ENCODE measurements around the gene ZNF571. TPM values are rescaled to one million over a fixed set of nuclear protein-coding genes. Genes with fewer than 3 reads are reported as not detected.

ZNF571 gene
- 9.9 TPM for polyA plus RNA-seq (2013)

DNA sequence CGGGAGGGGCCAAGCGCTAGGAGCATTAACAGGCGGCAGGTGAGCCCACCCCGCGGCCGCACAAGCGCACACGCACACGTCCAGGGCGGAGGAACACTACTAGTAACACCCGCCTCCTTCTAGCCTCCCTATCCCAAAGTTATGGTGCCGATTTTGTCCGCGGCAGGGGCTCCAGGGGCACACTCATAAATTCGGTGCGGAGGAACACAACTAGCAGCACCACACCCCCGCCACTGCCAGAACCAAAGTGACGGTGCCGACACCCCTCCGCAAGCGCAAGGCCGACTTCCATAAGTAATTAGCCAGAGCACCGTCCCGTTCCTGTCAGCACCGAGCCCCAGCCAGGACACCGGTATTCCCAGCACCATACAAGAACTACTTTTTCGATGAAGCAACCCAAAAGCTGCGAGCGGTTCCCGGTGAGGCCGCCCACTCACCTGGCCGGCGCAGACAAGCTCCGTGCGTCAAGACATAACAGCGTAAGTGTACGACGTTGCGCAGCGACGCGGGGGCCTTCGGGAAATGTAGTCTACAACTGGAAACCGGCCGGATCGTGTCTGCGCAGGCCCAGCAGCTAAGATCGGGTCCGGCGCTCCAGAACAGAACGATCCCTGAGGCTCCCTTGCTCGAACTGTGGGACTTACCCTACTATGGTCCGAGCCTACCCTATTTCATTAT lies at the start of gene ZNF571, which contains the start of gene ZNF540:
Gene ZNF571 (minus strand): TSS at position 489 of the 678 bp plus-strand sequence. CDS start 8,116 bp downstream, outside the sequence.
Gene ZNF540 (plus strand): TSS at position 573 of the 678 bp plus-strand sequence. CDS start 3,572 bp downstream, outside the sequence.
- 0% methylated on average over 40 of the region's 53 CpGs for WGBS (ENCODE audit: insufficient coverage)

DNA sequence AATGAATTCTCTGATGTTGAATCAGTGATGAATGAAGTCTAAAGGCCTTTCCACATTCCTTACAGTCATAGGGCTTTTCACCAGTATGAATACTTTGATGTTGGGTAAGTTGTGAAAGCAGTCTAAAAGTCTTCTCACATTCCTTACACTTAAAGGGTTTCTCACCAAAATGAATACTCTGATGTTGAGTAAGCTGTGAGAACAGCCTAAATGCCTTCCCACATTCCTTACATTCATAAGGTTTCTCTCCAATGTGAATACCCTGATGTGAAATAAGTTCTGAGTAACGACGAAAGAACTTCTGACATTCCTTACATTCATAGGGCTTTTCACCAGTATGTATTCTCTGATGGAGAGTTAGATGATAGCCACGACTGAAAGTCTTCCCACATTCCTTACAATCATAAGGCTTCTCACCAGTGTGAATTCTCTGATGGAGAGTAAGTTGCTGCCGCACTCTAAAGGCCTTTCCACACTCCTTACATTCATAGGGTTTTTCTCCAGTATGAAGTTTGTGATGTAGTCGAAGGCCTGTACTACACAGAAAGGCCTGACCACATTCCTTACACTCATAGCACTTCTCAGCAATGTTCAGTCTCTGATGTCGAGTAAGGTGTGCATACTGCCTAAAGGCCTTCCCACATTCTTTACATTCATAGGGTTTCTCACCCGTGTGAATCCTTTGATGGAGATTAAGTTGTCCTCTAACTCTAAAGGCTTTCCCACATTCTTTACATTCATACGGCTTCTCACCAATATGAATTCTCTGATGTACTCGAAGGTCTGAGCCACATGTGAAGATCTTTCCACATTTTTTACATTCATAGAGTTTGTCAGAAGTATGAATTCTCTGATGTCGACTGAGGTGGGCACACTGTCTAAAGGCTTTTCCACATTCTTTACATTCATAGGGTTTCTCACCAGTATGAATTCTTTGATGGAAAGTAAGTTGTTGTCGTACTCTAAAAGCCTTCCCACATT lies 40.8 kb upstream of the ZNF571 start:
- peaks cover 17 to 79% (median 43%) of the 10 kb centered on the region in 5 experiments for H3K9me3 ChIP-seq (ENCODE audit: control extremely low read depth in 1 of 5, control insufficient read depth in 4 of 5, insufficient read depth in 2 of 5, low read depth in 1 of 5, low read length in 4 of 5)
- H3K27me3 ChIP-seq (replicated peaks in 2 of 5; ENCODE audit: control insufficient read depth in 4 of 5, insufficient read depth in 5 of 5, low read length in 4 of 5): no peaks in the 10 kb centered on the region
- H3K4me1 ChIP-seq (ENCODE audit: control extremely low read depth in 1 of 4, control insufficient read depth in 4 of 4, insufficient read depth in 4 of 4, low read length in 3 of 4): no peaks in the 10 kb centered on the region
- no peak overlapping the region for H3K27ac ChIP-seq (ENCODE audit: insufficient read depth in 1 of 2, low read depth in 1 of 2, low read length in 2 of 2, poor library complexity in 1 of 2, severe bottlenecking in 2 of 2)
- H3K36me3 ChIP-seq (ENCODE audit: control insufficient read depth in 4 of 4, insufficient read depth in 4 of 4, low read length in 3 of 4): peaks cover 20 to 55% (median 26%) of the 10 kb centered on the region in 4 experiments
- ChIA-PET CTCF (no interaction called here), POLR2A (no interaction called here)
- peak overlapping the region in 1 of 7 experiments; percentile 36 for H3K4me3 ChIP-seq (ENCODE audit: control insufficient read depth in 1 of 7, extremely low read depth in 1 of 7, insufficient read depth in 4 of 7, low read depth in 2 of 7, low read length in 6 of 7)
- no peak for DNase-seq
- WGBS (ENCODE audit: insufficient coverage): 98% methylated on average over 4 of the region's 11 CpGs

More for the DNA sequence above, at the start of gene ZNF571, which contains the start of gene ZNF540:
- DNase-seq: peak; percentile 95 to 98 (median 97)
- ChIA-PET POLR2A (interaction anchor here (0.7 to 1.4 kb wide), 4 partner anchors 61 to 185 kb away, joined by 3 read pairs; partner anchors contain the start of genes ZFP30, ZNF573 and ZNF793), CTCF (no interaction called here)
- Histone ChIP-seq H3K27me3 (replicated peaks in 2 of 5; ENCODE audit: control insufficient read depth in 4 of 5, insufficient read depth in 5 of 5, low read length in 4 of 5) (no peaks in the 10 kb centered on the region), H3K4me3 (ENCODE audit: control insufficient read depth in 1 of 7, extremely low read depth in 1 of 7, insufficient read depth in 4 of 7, low read depth in 2 of 7, low read length in 6 of 7) (peak within 1 kb of the TSS; percentile 81 to 100 (median 90)), H3K4me1 (ENCODE audit: control extremely low read depth in 1 of 4, control insufficient read depth in 4 of 4, insufficient read depth in 4 of 4, low read length in 3 of 4) (peaks cover 6 to 17% (median 12%) of the 10 kb centered on the region in 4 experiments), H3K9me3 (ENCODE audit: control extremely low read depth in 1 of 5, control insufficient read depth in 4 of 5, insufficient read depth in 2 of 5, low read depth in 1 of 5, low read length in 4 of 5) (peaks cover 6 to 19% (median 13%) of the 10 kb centered on the region in 5 experiments), H3K36me3 (ENCODE audit: control insufficient read depth in 4 of 4, insufficient read depth in 4 of 4, low read length in 3 of 4) (peaks cover 0 to 17% (median 3%) of the 10 kb centered on the region in 4 experiments), H3K27ac (ENCODE audit: insufficient read depth in 1 of 2, low read depth in 1 of 2, low read length in 2 of 2, poor library complexity in 1 of 2, severe bottlenecking in 2 of 2) (peak within 1 kb of the TSS; percentile 88)

DNA sequence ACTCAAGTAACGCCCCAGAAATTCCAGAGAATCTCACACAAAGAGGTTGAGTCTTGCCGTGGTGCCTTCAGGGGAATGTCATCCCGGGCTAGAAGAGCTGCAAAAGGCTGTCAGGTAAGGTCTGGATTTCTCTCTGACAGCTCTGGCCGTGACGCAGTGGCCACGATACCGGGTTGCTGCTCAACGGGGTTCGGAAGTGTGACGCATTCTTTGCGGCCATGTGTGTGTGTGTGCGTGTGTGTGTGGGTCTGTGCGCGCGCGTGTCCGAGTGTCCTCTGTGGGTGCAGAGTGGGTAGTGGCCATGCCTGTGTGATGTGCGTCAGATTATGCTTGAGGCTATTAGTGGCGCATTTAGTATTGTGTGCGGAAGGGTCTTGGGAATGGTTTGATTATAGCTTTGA lies 390 bp upstream of the ZNF571 start:
- WGBS (ENCODE audit: insufficient coverage): 0% methylated on average over 9 of the region's 20 CpGs
- Histone ChIP-seq H3K36me3 (ENCODE audit: control insufficient read depth in 4 of 4, insufficient read depth in 4 of 4, low read length in 3 of 4) (peaks cover 0 to 22% (median 5%) of the 10 kb centered on the region in 4 experiments), H3K4me3 (ENCODE audit: control insufficient read depth in 1 of 7, extremely low read depth in 1 of 7, insufficient read depth in 4 of 7, low read depth in 2 of 7, low read length in 6 of 7) (peak overlapping the region; percentile 81 to 100 (median 90)), H3K27ac (ENCODE audit: insufficient read depth in 1 of 2, low read depth in 1 of 2, low read length in 2 of 2, poor library complexity in 1 of 2, severe bottlenecking in 2 of 2) (peak overlapping the region; percentile 88), H3K27me3 (replicated peaks in 2 of 5; ENCODE audit: control insufficient read depth in 4 of 5, insufficient read depth in 5 of 5, low read length in 4 of 5) (no peaks in the 10 kb centered on the region), H3K4me1 (ENCODE audit: control extremely low read depth in 1 of 4, control insufficient read depth in 4 of 4, insufficient read depth in 4 of 4, low read length in 3 of 4) (peaks cover 6 to 17% (median 12%) of the 10 kb centered on the region in 4 experiments), H3K9me3 (ENCODE audit: control extremely low read depth in 1 of 5, control insufficient read depth in 4 of 5, insufficient read depth in 2 of 5, low read depth in 1 of 5, low read length in 4 of 5) (peaks cover 6 to 20% (median 11%) of the 10 kb centered on the region in 5 experiments)
- CTCF ChIA-PET: no interaction called here
- peak; percentile 72 to 92 (median 89) for DNase-seq
- POLR2A ChIA-PET: interaction anchor here (0.7 to 1.4 kb wide), 3 partner anchors 60 to 97 kb away, joined by 3 read pairs; partner anchors contain the start of genes ZFP30 and ZNF793

DNA sequence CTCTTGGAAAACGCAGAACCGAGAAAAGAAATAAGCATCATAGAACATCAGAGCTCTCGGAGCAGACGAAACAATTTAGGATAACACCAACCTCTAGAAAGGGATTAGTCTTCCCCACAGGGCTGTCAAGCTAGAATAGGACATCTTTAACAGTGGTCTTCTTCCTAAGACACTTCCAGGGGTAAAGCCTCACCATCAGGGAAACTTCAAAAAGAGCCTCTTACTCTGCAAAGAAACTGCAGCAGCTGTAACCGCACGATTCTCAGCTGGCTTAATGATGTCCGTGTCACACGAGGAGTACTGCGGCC lies 642 bp downstream of the ZNF571 start:
- 0% methylated on average over 9 of the region's 9 CpGs for WGBS (ENCODE audit: insufficient coverage)
- Histone ChIP-seq H3K27me3 (replicated peaks in 2 of 5; ENCODE audit: control insufficient read depth in 4 of 5, insufficient read depth in 5 of 5, low read length in 4 of 5) (no peaks in the 10 kb centered on the region), H3K27ac (ENCODE audit: insufficient read depth in 1 of 2, low read depth in 1 of 2, low read length in 2 of 2, poor library complexity in 1 of 2, severe bottlenecking in 2 of 2) (peak overlapping the region; percentile 88), H3K4me3 (ENCODE audit: control insufficient read depth in 1 of 7, extremely low read depth in 1 of 7, insufficient read depth in 4 of 7, low read depth in 2 of 7, low read length in 6 of 7) (peak overlapping the region; percentile 81 to 100 (median 90)), H3K36me3 (ENCODE audit: control insufficient read depth in 4 of 4, insufficient read depth in 4 of 4, low read length in 3 of 4) (peaks cover 0 to 12% (median 3%) of the 10 kb centered on the region in 4 experiments), H3K4me1 (ENCODE audit: control extremely low read depth in 1 of 4, control insufficient read depth in 4 of 4, insufficient read depth in 4 of 4, low read length in 3 of 4) (peaks cover 6 to 17% (median 12%) of the 10 kb centered on the region in 4 experiments), H3K9me3 (ENCODE audit: control extremely low read depth in 1 of 5, control insufficient read depth in 4 of 5, insufficient read depth in 2 of 5, low read depth in 1 of 5, low read length in 4 of 5) (peaks cover 6 to 21% (median 13%) of the 10 kb centered on the region in 5 experiments)
- POLR2A ChIA-PET: interaction anchor here (0.6 to 1.4 kb wide), 4 partner anchors 87 to 186 kb away, joined by 3 read pairs; partner anchors contain the start of genes ZNF573 and ZNF793
- CTCF ChIA-PET: interaction anchor here (0.6 kb wide), 1 partner anchor 55 kb away, joined by 3 read pairs; no protein-coding TSS in a partner anchor
- DNase-seq: peak in 2 of 3 donors; percentile 89 to 94

DNA sequence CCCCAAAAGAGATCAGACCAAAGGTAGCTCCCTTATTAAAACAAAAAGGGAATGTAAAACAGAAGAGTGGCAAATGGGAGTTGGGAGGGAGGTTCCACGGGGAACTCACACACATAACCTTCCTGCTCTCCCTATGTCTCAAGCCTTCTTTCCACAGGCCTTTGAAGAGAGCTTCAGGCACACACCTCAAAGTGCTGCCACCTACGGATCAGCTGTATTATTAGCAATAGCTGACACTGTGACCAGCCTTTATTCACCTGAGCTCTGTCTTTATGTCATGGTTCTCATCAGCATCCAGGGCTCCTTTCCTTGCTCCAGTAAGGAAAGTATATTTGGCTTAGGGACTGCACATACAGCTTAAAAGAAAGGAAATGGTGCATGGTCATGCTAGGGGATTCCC lies 11.3 kb downstream of the ZNF571 start:
- WGBS (ENCODE audit: insufficient coverage): 100% methylated on average over 1 of the region's 2 CpGs
- H3K4me3 ChIP-seq (ENCODE audit: control insufficient read depth in 1 of 7, extremely low read depth in 1 of 7, insufficient read depth in 4 of 7, low read depth in 2 of 7, low read length in 6 of 7): peak overlapping the region in 1 of 7 experiments; percentile 46
- DNase-seq: no peak
- peaks cover 46 to 91% (median 56%) of the 10 kb centered on the region in 4 experiments for H3K36me3 ChIP-seq (ENCODE audit: control insufficient read depth in 4 of 4, insufficient read depth in 4 of 4, low read length in 3 of 4)
- ChIA-PET POLR2A (no interaction called here), CTCF (interaction anchor here (1.6 kb wide), 1 partner anchor 18 kb away, joined by 4 read pairs; no protein-coding TSS in a partner anchor)
- H3K27me3 ChIP-seq (replicated peaks in 2 of 5; ENCODE audit: control insufficient read depth in 4 of 5, insufficient read depth in 5 of 5, low read length in 4 of 5): no peaks in the 10 kb centered on the region
- H3K27ac ChIP-seq (ENCODE audit: insufficient read depth in 1 of 2, low read depth in 1 of 2, low read length in 2 of 2, poor library complexity in 1 of 2, severe bottlenecking in 2 of 2): no peak overlapping the region
- H3K4me1 ChIP-seq (ENCODE audit: control extremely low read depth in 1 of 4, control insufficient read depth in 4 of 4, insufficient read depth in 4 of 4, low read length in 3 of 4): peaks cover 0 to 2% (median 0%) of the 10 kb centered on the region in 4 experiments
- peaks cover 19 to 91% (median 72%) of the 10 kb centered on the region in 5 experiments for H3K9me3 ChIP-seq (ENCODE audit: control extremely low read depth in 1 of 5, control insufficient read depth in 4 of 5, insufficient read depth in 2 of 5, low read depth in 1 of 5, low read length in 4 of 5)

DNA sequence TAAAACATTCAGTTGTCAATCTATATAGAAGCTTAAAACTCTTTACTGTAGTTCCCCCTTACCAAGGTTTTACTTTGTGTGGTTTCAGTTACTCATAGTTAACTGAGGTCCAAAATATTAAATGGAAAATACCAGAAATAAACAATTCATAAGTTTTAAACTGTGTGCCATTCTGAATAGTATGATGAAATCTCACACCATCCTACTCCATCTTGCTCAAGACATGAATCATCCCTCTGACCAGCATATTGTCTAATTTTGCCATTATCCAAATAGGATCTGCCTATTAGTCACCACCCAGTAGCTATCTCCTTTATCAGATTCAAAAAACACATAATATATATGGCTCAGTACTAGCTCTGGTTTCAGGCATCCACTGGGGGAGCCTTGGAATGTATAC lies 22.4 kb downstream of the ZNF571 start:
- Histone ChIP-seq H3K4me3 (ENCODE audit: control insufficient read depth in 1 of 7, extremely low read depth in 1 of 7, insufficient read depth in 4 of 7, low read depth in 2 of 7, low read length in 6 of 7) (no peak overlapping the region), H3K27ac (ENCODE audit: insufficient read depth in 1 of 2, low read depth in 1 of 2, low read length in 2 of 2, poor library complexity in 1 of 2, severe bottlenecking in 2 of 2) (no peak overlapping the region), H3K9me3 (ENCODE audit: control extremely low read depth in 1 of 5, control insufficient read depth in 4 of 5, insufficient read depth in 2 of 5, low read depth in 1 of 5, low read length in 4 of 5) (peaks cover 13 to 61% (median 38%) of the 10 kb centered on the region in 5 experiments), H3K27me3 (replicated peaks in 2 of 5; ENCODE audit: control insufficient read depth in 4 of 5, insufficient read depth in 5 of 5, low read length in 4 of 5) (no peaks in the 10 kb centered on the region), H3K4me1 (ENCODE audit: control extremely low read depth in 1 of 4, control insufficient read depth in 4 of 4, insufficient read depth in 4 of 4, low read length in 3 of 4) (no peaks in the 10 kb centered on the region), H3K36me3 (ENCODE audit: control insufficient read depth in 4 of 4, insufficient read depth in 4 of 4, low read length in 3 of 4) (peaks cover 20 to 39% (median 22%) of the 10 kb centered on the region in 4 experiments)
- DNase-seq: no peak
- ChIA-PET POLR2A (interaction anchor here (0.6 kb wide), 1 partner anchor 229 kb away, joined by 3 read pairs; no protein-coding TSS in a partner anchor), CTCF (no interaction called here)
